Measurements from ENCODE around the gene DHRS12.

Gene DHRS12

GRCh38 chr13:51763486-51763885 is 40.5 kb downstream of the DHRS12 start:
- Histone ChIP-seq H3K9me3 (ENCODE audit: control insufficient read depth, low read depth, low read length) (no peaks in the 10 kb centered on the region), H3K4me1 (ENCODE audit: control insufficient read depth, low read depth, low read length) (no peaks in the 10 kb centered on the region), H3K36me3 (ENCODE audit: control insufficient read depth, low read depth, low read length) (peaks cover 34% of the 10 kb centered on the region), H3K27me3 (ENCODE audit: control insufficient read depth, insufficient read depth, low read length) (no peaks in the 10 kb centered on the region), H3K9ac (ENCODE audit: low read length) (no peak overlapping the region), H3K4me3 (ENCODE audit: low read length) (no peak overlapping the region), H3K27ac (ENCODE audit: low read length) (no peak overlapping the region)

DNA sequence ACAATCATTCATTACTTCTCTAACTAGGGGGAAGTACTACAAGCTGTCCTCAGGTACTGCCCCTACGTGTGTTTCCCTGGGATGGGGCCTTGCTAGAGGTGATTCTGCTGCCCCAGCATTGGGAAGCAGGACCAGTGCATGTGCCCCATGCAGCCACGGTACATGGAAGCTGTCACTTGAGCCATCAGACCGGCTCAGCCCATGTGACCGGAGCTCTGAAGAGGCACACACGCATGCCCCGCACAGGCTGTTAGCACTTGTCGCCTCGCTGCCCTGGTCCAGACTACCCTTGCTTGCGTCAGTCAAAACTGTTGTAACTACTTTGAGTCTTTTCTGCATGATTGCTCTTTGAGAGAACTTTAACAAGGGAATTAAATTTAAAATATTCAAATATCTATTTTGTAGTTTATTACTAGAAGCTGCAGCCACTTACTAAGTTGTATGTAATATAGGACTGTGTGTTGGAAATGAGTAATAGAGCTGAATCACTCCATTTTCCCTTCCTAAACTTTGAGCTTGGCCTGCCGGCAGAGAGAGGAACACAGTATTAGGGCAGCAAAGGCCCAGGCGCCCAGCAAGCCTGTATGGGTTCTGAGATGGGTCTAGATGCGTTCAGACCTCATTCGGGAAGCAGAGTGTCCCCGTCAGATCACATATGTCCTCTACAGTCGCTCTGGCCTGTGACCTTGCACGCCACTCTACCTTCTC is 42.2 kb downstream of the DHRS12 start:
- Histone ChIP-seq H3K4me1 (ENCODE audit: control insufficient read depth, low read depth, low read length) (no peaks in the 10 kb centered on the region), H3K4me3 (ENCODE audit: low read length) (no peak overlapping the region), H3K9ac (ENCODE audit: low read length) (no peak overlapping the region), H3K36me3 (ENCODE audit: control insufficient read depth, low read depth, low read length) (peaks cover 43% of the 10 kb centered on the region), H3K27ac (ENCODE audit: low read length) (no peak overlapping the region), H3K27me3 (ENCODE audit: control insufficient read depth, insufficient read depth, low read length) (no peaks in the 10 kb centered on the region), H3K9me3 (ENCODE audit: control insufficient read depth, low read depth, low read length) (no peaks in the 10 kb centered on the region)

GRCh38 chr13:51760592-51760991 is 43.4 kb downstream of the DHRS12 start:
- Histone ChIP-seq H3K36me3 (ENCODE audit: control insufficient read depth, low read depth, low read length) (peaks cover 46% of the 10 kb centered on the region), H3K27ac (ENCODE audit: low read length) (no peak overlapping the region), H3K27me3 (ENCODE audit: control insufficient read depth, insufficient read depth, low read length) (no peaks in the 10 kb centered on the region), H3K9ac (ENCODE audit: low read length) (no peak overlapping the region), H3K9me3 (ENCODE audit: control insufficient read depth, low read depth, low read length) (no peaks in the 10 kb centered on the region), H3K4me1 (ENCODE audit: control insufficient read depth, low read depth, low read length) (no peaks in the 10 kb centered on the region), H3K4me3 (ENCODE audit: low read length) (no peak overlapping the region)

GRCh38 chr13:51759240-51759639 is 44.7 kb downstream of the DHRS12 start:
- Histone ChIP-seq H3K27me3 (ENCODE audit: control insufficient read depth, insufficient read depth, low read length) (no peaks in the 10 kb centered on the region), H3K4me3 (ENCODE audit: low read length) (no peak overlapping the region), H3K27ac (ENCODE audit: low read length) (no peak overlapping the region), H3K9me3 (ENCODE audit: control insufficient read depth, low read depth, low read length) (no peaks in the 10 kb centered on the region), H3K4me1 (ENCODE audit: control insufficient read depth, low read depth, low read length) (no peaks in the 10 kb centered on the region), H3K9ac (ENCODE audit: low read length) (no peak overlapping the region), H3K36me3 (ENCODE audit: control insufficient read depth, low read depth, low read length) (peaks cover 52% of the 10 kb centered on the region)

DNA sequence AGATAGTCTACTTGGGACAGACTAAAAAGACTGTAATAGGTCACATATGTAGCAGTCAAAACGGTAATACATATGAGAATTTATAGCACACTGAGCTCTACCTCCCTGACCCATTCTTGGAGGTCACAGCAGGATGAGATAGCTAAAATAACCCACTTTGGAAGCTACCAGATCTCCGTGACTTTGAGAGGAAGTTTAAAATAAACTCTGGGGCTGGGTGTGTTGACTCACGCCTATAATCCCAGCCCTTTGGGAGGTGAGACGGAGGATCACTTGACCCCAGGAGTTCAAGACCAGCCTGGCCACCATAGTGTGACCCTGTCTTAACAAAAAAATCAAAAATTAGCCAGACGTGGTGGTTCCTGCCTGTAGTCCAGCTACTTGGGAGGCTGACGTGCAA is 45.3 kb downstream of the DHRS12 start:
- no peaks in the 10 kb centered on the region for H3K9me3 ChIP-seq (ENCODE audit: control insufficient read depth, low read depth, low read length)
- H3K4me3 ChIP-seq (ENCODE audit: low read length), result no peak overlapping the region
- no peak overlapping the region for H3K27ac ChIP-seq (ENCODE audit: low read length)
- H3K36me3 ChIP-seq (ENCODE audit: control insufficient read depth, low read depth, low read length), result peaks cover 52% of the 10 kb centered on the region
- no peak overlapping the region for H3K9ac ChIP-seq (ENCODE audit: low read length)
- no peaks in the 10 kb centered on the region for H3K27me3 ChIP-seq (ENCODE audit: control insufficient read depth, insufficient read depth, low read length)
- no peaks in the 10 kb centered on the region for H3K4me1 ChIP-seq (ENCODE audit: control insufficient read depth, low read depth, low read length)

DNA sequence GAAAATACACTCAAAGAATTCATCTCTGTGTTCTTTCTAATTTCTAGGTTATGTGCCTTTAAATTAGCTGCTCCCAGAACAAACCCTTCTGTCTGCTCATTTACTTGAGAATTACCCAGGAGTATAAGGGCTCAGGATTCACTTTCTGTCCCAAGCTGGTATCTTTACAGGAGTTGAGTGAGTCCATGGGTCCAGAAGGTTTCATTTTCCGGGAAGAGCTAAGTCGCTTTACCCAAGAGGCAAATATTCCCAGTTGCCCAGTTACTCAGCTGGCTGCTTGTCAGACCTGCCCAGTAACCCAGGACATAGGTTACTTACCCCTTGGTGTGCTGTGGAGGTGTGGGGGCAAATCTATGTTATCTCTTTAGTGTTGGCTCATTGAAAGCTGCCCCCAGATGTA is 47.3 kb downstream of the DHRS12 start:
- no peaks in the 10 kb centered on the region for H3K9me3 ChIP-seq (ENCODE audit: control insufficient read depth, low read depth, low read length)
- no peak overlapping the region for H3K27ac ChIP-seq (ENCODE audit: low read length)
- peaks cover 52% of the 10 kb centered on the region for H3K36me3 ChIP-seq (ENCODE audit: control insufficient read depth, low read depth, low read length)
- no peaks in the 10 kb centered on the region for H3K27me3 ChIP-seq (ENCODE audit: control insufficient read depth, insufficient read depth, low read length)
- H3K4me1 ChIP-seq (ENCODE audit: control insufficient read depth, low read depth, low read length), result no peaks in the 10 kb centered on the region
- no peak overlapping the region for H3K9ac ChIP-seq (ENCODE audit: low read length)
- H3K4me3 ChIP-seq (ENCODE audit: low read length), result no peak overlapping the region

- Histone ChIP-seq H3K9me3 (ENCODE audit: control insufficient read depth, low read depth, low read length) (no peaks in the 10 kb centered on the region), H3K36me3 (ENCODE audit: control insufficient read depth, low read depth, low read length) (peaks cover 8% of the 10 kb centered on the region), H3K4me3 (ENCODE audit: low read length) (no peak overlapping the region), H3K27me3 (ENCODE audit: control insufficient read depth, insufficient read depth, low read length) (no peaks in the 10 kb centered on the region), H3K4me1 (ENCODE audit: control insufficient read depth, low read depth, low read length) (no peaks in the 10 kb centered on the region), H3K9ac (ENCODE audit: low read length) (no peak overlapping the region), H3K27ac (ENCODE audit: low read length) (no peak overlapping the region)
Measured at GRCh38 chr13:51747438-51748434, 56.2 kb downstream of the DHRS12 start.

GRCh38 chr13:51746802-51747201 is 57.2 kb downstream of the DHRS12 start:
- Histone ChIP-seq H3K27ac (ENCODE audit: low read length) (no peak overlapping the region), H3K27me3 (ENCODE audit: control insufficient read depth, insufficient read depth, low read length) (no peaks in the 10 kb centered on the region), H3K36me3 (ENCODE audit: control insufficient read depth, low read depth, low read length) (peaks cover 4% of the 10 kb centered on the region), H3K9me3 (ENCODE audit: control insufficient read depth, low read depth, low read length) (no peaks in the 10 kb centered on the region), H3K4me3 (ENCODE audit: low read length) (no peak overlapping the region), H3K4me1 (ENCODE audit: control insufficient read depth, low read depth, low read length) (no peaks in the 10 kb centered on the region), H3K9ac (ENCODE audit: low read length) (no peak overlapping the region)

GRCh38 chr13:51745243-51745642 is 58.7 kb downstream of the DHRS12 start:
- no peaks in the 10 kb centered on the region for H3K4me1 ChIP-seq (ENCODE audit: control insufficient read depth, low read depth, low read length)
- peaks cover 5% of the 10 kb centered on the region for H3K36me3 ChIP-seq (ENCODE audit: control insufficient read depth, low read depth, low read length)
- H3K27me3 ChIP-seq (ENCODE audit: control insufficient read depth, insufficient read depth, low read length), result no peaks in the 10 kb centered on the region
- H3K9ac ChIP-seq (ENCODE audit: low read length), result no peak overlapping the region
- H3K4me3 ChIP-seq (ENCODE audit: low read length), result no peak overlapping the region
- no peak overlapping the region for H3K27ac ChIP-seq (ENCODE audit: low read length)
- no peaks in the 10 kb centered on the region for H3K9me3 ChIP-seq (ENCODE audit: control insufficient read depth, low read depth, low read length)

DNA sequence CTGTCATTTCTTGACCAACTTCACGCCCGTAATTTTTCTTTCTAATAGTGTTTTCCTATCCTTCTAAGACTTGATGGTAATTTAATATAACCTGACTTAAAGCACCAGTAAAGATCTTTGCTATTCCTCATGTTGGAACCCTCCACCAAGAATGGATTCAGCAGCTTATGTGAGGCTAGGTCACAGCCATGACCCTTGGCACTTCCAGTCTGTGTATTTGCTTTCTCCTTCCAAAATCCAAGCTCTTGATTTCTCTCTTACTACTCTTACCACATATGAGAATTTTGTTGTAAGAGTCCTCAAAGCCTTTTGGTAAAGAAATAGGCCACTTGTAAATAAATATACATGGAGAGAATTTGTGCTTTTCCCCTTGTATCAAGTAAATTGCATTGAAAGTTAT is 61.4 kb downstream of the DHRS12 start:
- Histone ChIP-seq H3K9ac (ENCODE audit: low read length) (no peak overlapping the region), H3K36me3 (ENCODE audit: control insufficient read depth, low read depth, low read length) (peaks cover 15% of the 10 kb centered on the region), H3K27me3 (ENCODE audit: control insufficient read depth, insufficient read depth, low read length) (no peaks in the 10 kb centered on the region), H3K9me3 (ENCODE audit: control insufficient read depth, low read depth, low read length) (no peaks in the 10 kb centered on the region), H3K4me1 (ENCODE audit: control insufficient read depth, low read depth, low read length) (no peaks in the 10 kb centered on the region), H3K4me3 (ENCODE audit: low read length) (no peak overlapping the region), H3K27ac (ENCODE audit: low read length) (no peak overlapping the region)

DNA sequence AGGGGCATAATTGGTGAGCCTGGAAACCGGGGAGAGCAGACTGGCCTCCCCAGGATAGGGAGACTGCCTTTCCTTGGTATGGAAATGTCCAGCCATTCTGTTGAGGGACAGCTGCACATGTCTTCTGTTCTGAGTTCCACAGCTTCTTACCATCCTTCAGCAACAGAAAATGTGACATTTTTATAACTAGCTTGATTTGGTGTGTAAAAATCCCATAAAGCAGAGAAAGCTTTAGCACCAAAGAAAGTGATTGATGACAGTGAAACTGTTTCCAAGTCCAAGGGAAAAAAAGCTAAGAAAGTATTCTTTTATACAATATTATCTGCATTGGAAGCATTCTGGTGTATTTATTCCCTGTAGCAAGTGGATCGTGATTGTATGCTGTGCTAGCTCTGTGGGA is 61.9 kb downstream of the DHRS12 start:
- Histone ChIP-seq H3K36me3 (ENCODE audit: control insufficient read depth, low read depth, low read length) (peaks cover 15% of the 10 kb centered on the region), H3K4me3 (ENCODE audit: low read length) (no peak overlapping the region), H3K9ac (ENCODE audit: low read length) (no peak overlapping the region), H3K27me3 (ENCODE audit: control insufficient read depth, insufficient read depth, low read length) (no peaks in the 10 kb centered on the region), H3K9me3 (ENCODE audit: control insufficient read depth, low read depth, low read length) (no peaks in the 10 kb centered on the region), H3K27ac (ENCODE audit: low read length) (no peak overlapping the region), H3K4me1 (ENCODE audit: control insufficient read depth, low read depth, low read length) (no peaks in the 10 kb centered on the region)

Measured in iPS-18a (cell line).